GM15510 (cell line): ENCODE results near the gene NBAS.

Experiments
- POLR2A ChIP-seq: IDR thresholded peaks from 3 replicates; pipeline ENCODE4 v1.6.1; 2011; ENCODE audit warnings: borderline replicate concordance; ENCODE audit not compliant: insufficient read length; ENCODE audit errors: extremely low read depth

The NBAS gene

GRCh38 chr2:15391751-15392150 is 169.4 kb downstream of the NBAS start:
- TF ChIP-seq POLR2A: no peak

- TF ChIP-seq POLR2A: no peak
Observed at GRCh38 chr2:15389895-15390294, 171.2 kb downstream of the NBAS start.

GRCh38 chr2:15389326-15389700 is 171.8 kb downstream of the NBAS start:
- no peak for TF ChIP-seq POLR2A

- TF ChIP-seq POLR2A: no peak
Observed at GRCh38 chr2:15388406-15389325, 172.5 kb downstream of the NBAS start.

- no peak for TF ChIP-seq POLR2A
Observed at GRCh38 chr2:15385184-15385583, 175.9 kb downstream of the NBAS start.

GRCh38 chr2:15383695-15384350 is 177.3 kb downstream of the NBAS start:
- no peak for TF ChIP-seq POLR2A

GRCh38 chr2:15378148-15378908 is 182.8 kb downstream of the NBAS start:
- no peak for TF ChIP-seq POLR2A

GRCh38 chr2:15377202-15377601 is 183.9 kb downstream of the NBAS start:
- TF ChIP-seq POLR2A: no peak

- TF ChIP-seq POLR2A: no peak
Observed at GRCh38 chr2:15372019-15372418, 189.1 kb downstream of the NBAS start.

GRCh38 chr2:15369129-15369528 is 192.0 kb downstream of the NBAS start:
- TF ChIP-seq POLR2A: no peak

GRCh38 chr2:15367715-15368114 is 193.4 kb downstream of the NBAS start:
- no peak for TF ChIP-seq POLR2A

- no peak for TF ChIP-seq POLR2A
Observed at GRCh38 chr2:15367205-15367604, 193.9 kb downstream of the NBAS start.

- no peak for TF ChIP-seq POLR2A
Observed at GRCh38 chr2:15365411-15365810, 195.7 kb downstream of the NBAS start.

- no peak for TF ChIP-seq POLR2A
Observed at GRCh38 chr2:15364561-15364960, 196.6 kb downstream of the NBAS start.

GRCh38 chr2:15363734-15364133 is 197.4 kb downstream of the NBAS start:
- TF ChIP-seq POLR2A: no peak

GRCh38 chr2:15363142-15363541 is 198.0 kb downstream of the NBAS start:
- no peak for TF ChIP-seq POLR2A
